Osteocyte (in vitro differentiated cells): ENCODE data around the gene RAVER2. TPM values are rescaled to one million over a fixed set of nuclear protein-coding genes. Genes with fewer than 3 reads are reported as not detected.
A peak's percentile ranks its signal among the peaks of the same experiment; 100 is the strongest.

ENCODE experiments used
- DNase-seq: peaks from one replicate; pipeline ENCODE4 v3.0.0; 2021; ENCODE audit warnings: mixed read lengths; ENCODE audit not compliant: unreplicated experiment; ENCODE audit errors: extremely low spot score
- H3K27ac Mint-ChIP-seq: one replicate; pipeline ENCODE4 v1.8.0; 2021; ENCODE audit warnings: mild to moderate bottlenecking, mixed read lengths; ENCODE audit not compliant: unreplicated experiment
- H3K27me3 Mint-ChIP-seq: one replicate; pipeline ENCODE4 v1.8.0; 2021; ENCODE audit warnings: mixed read lengths; ENCODE audit not compliant: unreplicated experiment
- H3K36me3 Mint-ChIP-seq: one replicate; pipeline ENCODE4 v1.8.0; 2021; ENCODE audit warnings: mixed read lengths; ENCODE audit not compliant: unreplicated experiment
- H3K4me1 Mint-ChIP-seq: one replicate; pipeline ENCODE4 v1.8.0; 2021; ENCODE audit warnings: mixed read lengths; ENCODE audit not compliant: unreplicated experiment
- H3K4me3 Mint-ChIP-seq: one replicate; pipeline ENCODE4 v1.8.0; 2021; ENCODE audit warnings: mild to moderate bottlenecking, moderate library complexity, mixed read lengths; ENCODE audit not compliant: unreplicated experiment
- H3K9me3 Mint-ChIP-seq: one replicate; pipeline ENCODE4 v1.8.0; 2021; ENCODE audit warnings: mixed read lengths; ENCODE audit not compliant: unreplicated experiment
- CTCF ChIP-seq: fragments of 200-600 bp; sonication (generic); IDR thresholded peaks from 2 replicates; pipeline ENCODE4 v1.5.0; 2021; ENCODE audit warnings: antibody characterized with exemption, mild to moderate bottlenecking, moderate library complexity
- total RNA-seq: library from RNA; stranded (reverse); gene quantifications from 2 replicates; pipeline ENCODE4 v1.2.1, GENCODE V29; 2021

The RAVER2 gene
- total RNA-seq, 1 donor from 2014 or later: 7.3 TPM

- Mint-ChIP-seq H3K4me1 (peaks cover 9% of the 10 kb centered on the region), H3K9me3 (no peaks in the 10 kb centered on the region), H3K27me3 (no peaks in the 10 kb centered on the region), H3K27ac (no peak overlapping the region), H3K4me3 (no peak overlapping the region), H3K36me3 (peaks cover 53% of the 10 kb centered on the region)
- no peak for DNase-seq
- no peak for TF ChIP-seq CTCF
Measured at GRCh38 chr1:64857347-64857746, 112.5 kb downstream of the RAVER2 start.

GRCh38 chr1:64861611-64862010, 116.7 kb downstream of the RAVER2 start:
- peaks cover 37% of the 10 kb centered on the region for H3K36me3 Mint-ChIP-seq
- no peak overlapping the region for H3K4me3 Mint-ChIP-seq
- peak; percentile 40 for TF ChIP-seq CTCF
- peak overlapping the region; percentile 52 for H3K27ac Mint-ChIP-seq
- peaks cover 22% of the 10 kb centered on the region for H3K4me1 Mint-ChIP-seq
- DNase-seq: no peak
- H3K27me3 Mint-ChIP-seq: no peaks in the 10 kb centered on the region
- no peaks in the 10 kb centered on the region for H3K9me3 Mint-ChIP-seq

DNA sequence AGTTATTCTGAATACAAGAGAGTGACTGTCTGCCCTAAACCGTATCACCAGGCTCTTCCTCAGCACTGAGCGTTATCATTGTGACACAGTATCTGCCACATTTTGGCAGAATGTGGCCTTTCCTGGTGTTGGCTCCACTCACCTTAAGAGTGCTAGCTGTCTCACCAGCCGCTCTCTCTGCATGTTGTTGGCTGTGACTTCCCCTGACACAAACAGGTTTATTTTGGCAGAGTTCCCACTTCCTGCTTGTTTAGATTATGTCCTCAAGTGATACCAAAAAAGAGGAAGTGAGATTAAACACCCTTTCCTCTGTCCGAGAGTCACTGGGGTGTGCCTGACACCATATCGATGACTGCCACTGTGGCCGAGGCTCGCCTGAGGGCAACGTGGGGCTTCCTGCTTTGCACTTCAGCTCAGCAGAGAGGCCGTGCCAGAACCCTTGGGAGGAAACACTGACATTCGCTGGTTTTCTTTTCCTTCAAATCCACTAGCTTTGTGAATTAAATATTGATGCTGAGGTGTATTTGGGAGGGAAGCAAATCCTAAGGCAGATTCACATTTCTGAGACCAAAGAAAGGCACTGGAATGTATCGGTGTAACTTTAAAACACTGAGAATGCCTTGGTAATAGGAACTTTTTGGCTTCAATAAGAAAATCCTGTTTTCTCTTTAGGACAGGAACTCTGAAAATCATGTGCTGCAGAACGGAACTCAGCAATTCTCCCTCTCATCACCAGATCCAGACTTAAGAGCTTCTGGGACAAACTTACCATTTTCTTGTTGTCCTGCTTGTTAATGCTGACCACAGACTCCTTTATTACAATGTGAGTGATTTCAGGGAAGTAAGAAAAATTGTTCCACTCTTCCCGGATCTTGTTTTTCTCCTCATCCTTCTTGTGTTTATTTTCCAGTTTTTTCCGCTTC, 119.4 kb downstream of the RAVER2 start:
- Mint-ChIP-seq H3K36me3 (peaks cover 31% of the 10 kb centered on the region), H3K27me3 (no peaks in the 10 kb centered on the region), H3K27ac (peak overlapping the region; percentile 58), H3K4me1 (peaks cover 22% of the 10 kb centered on the region), H3K4me3 (no peak overlapping the region), H3K9me3 (no peaks in the 10 kb centered on the region)
- DNase-seq: no peak
- no peak for TF ChIP-seq CTCF

DNA sequence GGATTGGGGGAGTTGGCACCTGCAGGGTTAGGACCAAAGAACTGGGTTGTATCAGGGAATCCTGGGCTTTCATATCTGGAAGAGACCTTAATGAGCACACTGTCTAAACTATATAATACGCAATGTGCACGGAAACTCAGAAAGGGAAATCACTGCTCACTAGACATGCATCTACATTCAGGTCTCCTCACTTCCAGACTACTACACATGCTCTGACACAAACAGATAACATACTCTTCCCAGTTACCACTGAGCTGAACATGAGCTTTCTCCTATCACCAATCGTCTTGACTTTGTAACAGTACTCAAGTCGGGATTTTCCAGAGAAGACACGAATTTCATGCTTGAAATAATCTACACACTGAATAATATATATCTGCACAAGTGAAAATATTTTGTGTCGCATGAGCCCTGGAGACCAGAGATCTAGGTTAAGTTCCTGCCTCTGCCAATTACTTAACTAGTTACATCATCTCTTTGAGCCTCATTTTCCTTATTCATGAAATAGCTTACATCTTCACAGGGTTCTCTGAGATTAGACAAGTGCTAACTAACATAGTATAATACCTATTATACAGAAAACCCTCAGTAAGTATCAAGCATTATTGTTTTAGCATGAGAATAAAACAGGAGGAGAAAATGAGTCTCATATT, 120.4 kb downstream of the RAVER2 start:
- no peak for TF ChIP-seq CTCF
- Mint-ChIP-seq H3K4me1 (peaks cover 22% of the 10 kb centered on the region), H3K36me3 (peaks cover 30% of the 10 kb centered on the region)

GRCh38 chr1:64866689-64867088, 121.8 kb downstream of the RAVER2 start:
- DNase-seq: no peak
- H3K36me3 Mint-ChIP-seq: peaks cover 41% of the 10 kb centered on the region
- TF ChIP-seq CTCF: no peak
- H3K27me3 Mint-ChIP-seq: no peaks in the 10 kb centered on the region
- H3K27ac Mint-ChIP-seq: no peak overlapping the region
- H3K9me3 Mint-ChIP-seq: no peaks in the 10 kb centered on the region
- H3K4me3 Mint-ChIP-seq: no peak overlapping the region
- H3K4me1 Mint-ChIP-seq: peaks cover 15% of the 10 kb centered on the region

More for the DNA sequence above, 120.4 kb downstream of the RAVER2 start:
- Mint-ChIP-seq H3K4me3 (no peak overlapping the region), H3K27ac (peak overlapping the region; percentile 58), H3K27me3 (no peaks in the 10 kb centered on the region), H3K9me3 (no peaks in the 10 kb centered on the region)
- DNase-seq: no peak
